H9 (cell line): ENCODE data around the gene DCTN3. TPM values are rescaled to one million over a fixed set of nuclear protein-coding genes. Genes with fewer than 3 reads are reported as not detected.

Experiments used
- DNase-seq: peaks from one replicate; pipeline ENCODE4 v3.0.0-alpha.2; 2017
- H2AFZ ChIP-seq: one replicate; pipeline ENCODE4 v1.6.1; 2013; ENCODE audit warnings: mild to moderate bottlenecking, low read length, control low read depth, moderate library complexity
- H2AK5ac ChIP-seq: 2 replicates; pipeline ENCODE4 v1.6.1; 2013; ENCODE audit warnings: low read length, control low read depth, mixed read lengths; ENCODE audit not compliant: insufficient read length
- H2BK120ac ChIP-seq: one replicate; pipeline ENCODE4 v1.6.1; 2013; ENCODE audit warnings: low read depth, mild to moderate bottlenecking, low read length, control low read depth, inconsistent platforms; ENCODE audit not compliant: poor library complexity, severe bottlenecking
- H2BK12ac ChIP-seq: 2 replicates; pipeline ENCODE4 v1.6.1; 2013; ENCODE audit warnings: low read length, control low read depth, mixed read lengths, low read depth; ENCODE audit not compliant: insufficient read length
- H2BK15ac ChIP-seq: 2 replicates; pipeline ENCODE4 v1.6.1; 2013; ENCODE audit warnings: low read depth, low read length, control low read depth
- H2BK20ac ChIP-seq: one replicate; pipeline ENCODE4 v1.6.1; 2013; ENCODE audit warnings: low read depth, mild to moderate bottlenecking, low read length, control low read depth, inconsistent platforms; ENCODE audit not compliant: poor library complexity, severe bottlenecking
- H2BK5ac ChIP-seq: 2 replicates; pipeline ENCODE4 v1.6.1; 2013; ENCODE audit warnings: low read length, control low read depth, mixed read lengths; ENCODE audit not compliant: insufficient read length
- H3K14ac ChIP-seq: 2 replicates; pipeline ENCODE4 v1.6.1; 2013; ENCODE audit warnings: low read length, control low read depth; ENCODE audit not compliant: insufficient read depth
- H3K18ac ChIP-seq: 2 replicates; pipeline ENCODE4 v1.6.1; 2013; ENCODE audit warnings: low read depth, mild to moderate bottlenecking, mixed read lengths, low read length, control low read depth; ENCODE audit not compliant: insufficient read length
- H3K23ac ChIP-seq: 2 replicates; pipeline ENCODE4 v1.6.1; 2013; ENCODE audit warnings: low read length, control low read depth, mixed read lengths, low read depth; ENCODE audit not compliant: insufficient read length
- H3K23me2 ChIP-seq: 2 replicates; pipeline ENCODE4 v1.6.1; 2013; ENCODE audit warnings: low read depth, mild to moderate bottlenecking, mixed read lengths, low read length, control low read depth; ENCODE audit not compliant: insufficient read length, poor library complexity, severe bottlenecking
- H3K27ac ChIP-seq: 2 replicates; pipeline ENCODE4 v1.5.1; 2013; ENCODE audit warnings: low read length, control low read depth, mixed read lengths, low read depth; ENCODE audit not compliant: insufficient read length
- H3K27me3 ChIP-seq: 2 replicates; pipeline ENCODE4 v1.6.1; 2013; ENCODE audit warnings: low read length, control low read depth, inconsistent platforms; ENCODE audit not compliant: insufficient read depth
- H3K4ac ChIP-seq: 2 replicates; pipeline ENCODE4 v1.6.1; 2013; ENCODE audit warnings: low read depth, mild to moderate bottlenecking, control low read depth, inconsistent platforms, low read length, moderate library complexity
- H3K4me1 ChIP-seq: 2 replicates; pipeline ENCODE4 v1.6.1; 2013; ENCODE audit warnings: low read length, control low read depth, inconsistent platforms; ENCODE audit not compliant: insufficient read depth
- H3K4me2 ChIP-seq: 2 replicates; pipeline ENCODE4 v1.6.1; 2013; ENCODE audit warnings: low read length, control low read depth, mixed read lengths; ENCODE audit not compliant: insufficient read length, insufficient read depth
- H3K56ac ChIP-seq: 2 replicates; pipeline ENCODE4 v1.6.1; 2013; ENCODE audit warnings: low read depth, mild to moderate bottlenecking, mixed read lengths, low read length, control low read depth; ENCODE audit not compliant: insufficient read length
- H3K79me1 ChIP-seq: 2 replicates; pipeline ENCODE4 v1.6.1; 2013; ENCODE audit warnings: low read depth, mild to moderate bottlenecking, moderate library complexity, low read length, control low read depth, inconsistent platforms; ENCODE audit not compliant: insufficient read depth, poor library complexity, severe bottlenecking
- H3K79me2 ChIP-seq: 2 replicates; pipeline ENCODE4 v1.6.1; 2013; ENCODE audit warnings: low read length, control low read depth, inconsistent platforms; ENCODE audit not compliant: insufficient read depth
- H3K9ac ChIP-seq: 2 replicates; pipeline ENCODE4 v1.6.1; 2013; ENCODE audit warnings: low read length, control low read depth, mixed read lengths; ENCODE audit not compliant: insufficient read length; ENCODE audit errors: extremely low read depth
- H3K9me3 ChIP-seq: one replicate; pipeline ENCODE4 v1.6.1; 2013; ENCODE audit warnings: low read depth, low read length, inconsistent platforms; ENCODE audit not compliant: control insufficient read depth
- H3T11ph ChIP-seq: one replicate; pipeline ENCODE4 v1.6.1; 2013; ENCODE audit warnings: mild to moderate bottlenecking, low read length, control low read depth, inconsistent platforms
- H4K20me1 ChIP-seq: one replicate; pipeline ENCODE4 v1.6.1; 2013; ENCODE audit not compliant: control insufficient read depth, insufficient read length, insufficient read depth
- H4K5ac ChIP-seq: 2 replicates; pipeline ENCODE4 v1.6.1; 2013; ENCODE audit warnings: low read depth, mild to moderate bottlenecking, mixed read lengths, low read length, control low read depth; ENCODE audit not compliant: insufficient read length
- H4K8ac ChIP-seq: replicated peaks from 2 replicates; pipeline ENCODE4 v1.6.1; 2013; ENCODE audit warnings: low read length, control low read depth, mixed read lengths, low read depth; ENCODE audit not compliant: insufficient read length
- H4K91ac ChIP-seq: 2 replicates; pipeline ENCODE4 v1.6.1; 2013; ENCODE audit warnings: low read depth, mild to moderate bottlenecking, moderate library complexity, mixed read lengths, low read length, control low read depth; ENCODE audit not compliant: insufficient read length
- H3K27ac Mint-ChIP-seq, 3 experiments: 2 replicates in 2 of 3; 3 replicates in 1 of 3; pipeline ENCODE4 v1.8.0; 2020 to 2021; ENCODE audit warnings: mixed read lengths in 3 of 3, mild to moderate bottlenecking in 1 of 3, moderate library complexity in 1 of 3
- H3K27me3 Mint-ChIP-seq: 2 replicates; pipeline ENCODE4 v1.8.0; 2021; ENCODE audit warnings: low read depth, mild to moderate bottlenecking, moderate library complexity, mixed read lengths
- H3K36me3 Mint-ChIP-seq, 3 experiments: 2 replicates in 2 of 3; 3 replicates in 1 of 3; pipeline ENCODE4 v1.8.0; 2020 to 2021; ENCODE audit warnings: low read depth in 3 of 3, mixed read lengths in 3 of 3; ENCODE audit not compliant: insufficient read depth in 1 of 3
- H3K4me1 Mint-ChIP-seq, 2 experiments: 2 replicates each; pipeline ENCODE4 v1.8.0; 2020; ENCODE audit warnings: mixed read lengths in 2 of 2
- H3K4me3 Mint-ChIP-seq, 2 experiments: 2 replicates in 1 of 2; 3 replicates in 1 of 2; pipeline ENCODE4 v1.8.0; 2020 to 2021; ENCODE audit warnings: mild to moderate bottlenecking in 2 of 2, mixed read lengths in 2 of 2, moderate library complexity in 1 of 2
- H3K9me3 Mint-ChIP-seq, 2 experiments: 2 replicates in 1 of 2; 3 replicates in 1 of 2; pipeline ENCODE4 v1.8.0; 2020; ENCODE audit warnings: mild to moderate bottlenecking in 2 of 2, mixed read lengths in 2 of 2, moderate library complexity in 1 of 2
- CTCF ChIP-seq: fragments of 200-600 bp; sonication (generic); conservative IDR thresholded peaks from 3 replicates; pipeline ENCODE4 v1.8.0; 2021; ENCODE audit warnings: antibody characterized with exemption, mild to moderate bottlenecking
- WGBS: extraction: QIAGEN DNeasy Blood & Tissue Kit; methylation state at CpG from one replicate; pipeline ENCODE4 v1.1.7; 2013; ENCODE audit warnings: missing lambda C conversion rate, low lambda C conversion rate, mixed read lengths; ENCODE audit not compliant: insufficient read length; ENCODE audit errors: extremely low coverage; 5-methylcytosine and 5-hydroxymethylcytosine counted together
- total RNA-seq: library from RNA; stranded (reverse); gene quantifications from 2 replicates; pipeline ENCODE4 v1.2.1, GENCODE V29; 2021

The DCTN3 gene
- total RNA-seq, 1 experiment from 2014 or later: 40.0 TPM

GRCh38 chr9:34627716-34628655, 7.7 kb upstream of the DCTN3 start:
- peaks cover 0 to 6% of the 10 kb centered on the region in 2 experiments; a peak in 3 of 5 replicates for H3K9me3 Mint-ChIP-seq
- Histone ChIP-seq H4K91ac (no peak overlapping the region), H2BK120ac (no peak overlapping the region), H4K8ac (no peak overlapping the region), H3K79me2 (no peaks in the 10 kb centered on the region), H2AK5ac (no peak overlapping the region), H3K18ac (no peak overlapping the region), H3K4me1 (no peaks in the 10 kb centered on the region), H3K4ac (no peak overlapping the region), H4K5ac (no peak overlapping the region), H4K20me1 (no peaks in the 10 kb centered on the region), H3K27me3 (peaks cover 56% of the 10 kb centered on the region), H2AFZ (no peak overlapping the region), H3K4me2 (peak overlapping the region; percentile 58), H3K79me1 (no peaks in the 10 kb centered on the region), H3K27ac (no peak overlapping the region), H2BK15ac (no peak overlapping the region), H2BK20ac (no peak overlapping the region), H2BK12ac (no peak overlapping the region), H3K23me2 (peaks cover 13% of the 10 kb centered on the region), H3K56ac (no peak overlapping the region), H3K9me3 (no peaks in the 10 kb centered on the region), H3T11ph (no peak overlapping the region), H3K9ac (no peak overlapping the region), H3K23ac (no peak overlapping the region), H3K14ac (no peak overlapping the region), H2BK5ac (no peak overlapping the region)
- no peak overlapping the region for H3K27ac Mint-ChIP-seq
- H3K4me3 Mint-ChIP-seq: peak overlapping the region; percentile 55 to 80
- DNase-seq: no peak
- no CpG with 5 or more reads among the region's 20 CpGs for WGBS
- peaks cover 17 to 36% of the 10 kb centered on the region in 2 experiments for H3K4me1 Mint-ChIP-seq
- H3K27me3 Mint-ChIP-seq: peaks cover 87% of the 10 kb centered on the region
- TF ChIP-seq CTCF: no peak
- no peaks in the 10 kb centered on the region; a peak in 2 of 7 replicates for H3K36me3 Mint-ChIP-seq
